Measurements from ENCODE around the gene TTLL8.

TTLL8 gene

GRCh38 chr22:50058061-50058905, at the start of gene TTLL8:
TSS of gene TTLL8 (minus strand) at chr22:50058298.
- H3K27me3 Mint-ChIP-seq, result peaks cover 73% of the 10 kb centered on the region
- H3K4me3 Mint-ChIP-seq, result peak within 1 kb of the TSS in 1 of 2 donors; percentile 5
- no peaks in the 10 kb centered on the region for H3K4me1 Mint-ChIP-seq
- no peak within 1 kb of the TSS for H3K27ac Mint-ChIP-seq
- ATAC-seq, result peak; percentile 49
- peaks cover 0 to 9% of the 10 kb centered on the region in 2 donors for H3K9me3 Mint-ChIP-seq
- DNase-seq, result no peak

- ATAC-seq (no peak), DNase-seq (no peak)
- Mint-ChIP-seq H3K27ac (no peak overlapping the region), H3K27me3 (peaks cover 8% of the 10 kb centered on the region), H3K9me3 (no peaks in the 10 kb centered on the region), H3K4me3 (no peak overlapping the region), H3K4me1 (peaks cover 36% of the 10 kb centered on the region)
Measured at GRCh38 chr22:50107529-50107928, 49.4 kb upstream of the TTLL8 start.

- Mint-ChIP-seq H3K4me3 (peak overlapping the region; percentile 71 to 73), H3K27me3 (peaks cover 20% of the 10 kb centered on the region), H3K27ac (peak overlapping the region in 1 of 2 donors; percentile 9), H3K4me1 (peaks cover 30% of the 10 kb centered on the region), H3K9me3 (no peaks in the 10 kb centered on the region)
- peak; percentile 82 for ATAC-seq
- no peak for DNase-seq
Measured at GRCh38 chr22:50105208-50106100, 47.4 kb upstream of the TTLL8 start.

- H3K27ac Mint-ChIP-seq, result no peak overlapping the region
- ATAC-seq (no peak), DNase-seq (no peak)
- no peaks in the 10 kb centered on the region for H3K9me3 Mint-ChIP-seq
- peaks cover 28% of the 10 kb centered on the region for H3K27me3 Mint-ChIP-seq
- peaks cover 30% of the 10 kb centered on the region for H3K4me1 Mint-ChIP-seq
- no peak overlapping the region for H3K4me3 Mint-ChIP-seq
Measured at GRCh38 chr22:50104141-50104544, 46.0 kb upstream of the TTLL8 start.

- Mint-ChIP-seq H3K27ac (no peak overlapping the region), H3K4me1 (peaks cover 30% of the 10 kb centered on the region), H3K27me3 (peaks cover 39% of the 10 kb centered on the region), H3K9me3 (no peaks in the 10 kb centered on the region), H3K4me3 (no peak overlapping the region)
- DNase-seq, result no peak
- ATAC-seq, result no peak
Measured at GRCh38 chr22:50102946-50103345, 44.8 kb upstream of the TTLL8 start.

- ATAC-seq, result no peak
- Mint-ChIP-seq H3K27me3 (peaks cover 46% of the 10 kb centered on the region), H3K27ac (peak overlapping the region in 1 of 2 donors; percentile 90), H3K4me3 (no peak overlapping the region), H3K9me3 (no peaks in the 10 kb centered on the region), H3K4me1 (peaks cover 30% of the 10 kb centered on the region)
- no peak for DNase-seq
Measured at GRCh38 chr22:50101870-50102565, 43.9 kb upstream of the TTLL8 start.

GRCh38 chr22:50098052-50098451, 40.0 kb upstream of the TTLL8 start:
- Mint-ChIP-seq H3K27me3 (peaks cover 65% of the 10 kb centered on the region), H3K9me3 (no peaks in the 10 kb centered on the region), H3K27ac (no peak overlapping the region), H3K4me1 (peaks cover 18% of the 10 kb centered on the region), H3K4me3 (no peak overlapping the region)
- no peak for DNase-seq
- ATAC-seq, result no peak

- H3K4me1 Mint-ChIP-seq, result no peaks in the 10 kb centered on the region
- DNase-seq (no peak), ATAC-seq (no peak)
- H3K27me3 Mint-ChIP-seq, result peaks cover 41% of the 10 kb centered on the region
- H3K27ac Mint-ChIP-seq, result no peak overlapping the region
- no peak overlapping the region for H3K4me3 Mint-ChIP-seq
- H3K9me3 Mint-ChIP-seq, result peaks cover 4 to 14% of the 10 kb centered on the region in 2 donors
Measured at GRCh38 chr22:50092342-50092741, 34.2 kb upstream of the TTLL8 start.

GRCh38 chr22:50091092-50091768, 33.1 kb upstream of the TTLL8 start:
- ATAC-seq (no peak), DNase-seq (no peak)
- Mint-ChIP-seq H3K27me3 (peaks cover 37% of the 10 kb centered on the region), H3K27ac (no peak overlapping the region), H3K4me3 (no peak overlapping the region), H3K4me1 (no peaks in the 10 kb centered on the region), H3K9me3 (peaks cover 4 to 14% of the 10 kb centered on the region in 2 donors)

- no peaks in the 10 kb centered on the region for H3K4me1 Mint-ChIP-seq
- H3K27me3 Mint-ChIP-seq, result peaks cover 32% of the 10 kb centered on the region
- no peak overlapping the region for H3K27ac Mint-ChIP-seq
- ATAC-seq (no peak), DNase-seq (no peak)
- no peak overlapping the region for H3K4me3 Mint-ChIP-seq
- peaks cover 4 to 14% of the 10 kb centered on the region in 2 donors for H3K9me3 Mint-ChIP-seq
Measured at GRCh38 chr22:50090412-50090714, 32.3 kb upstream of the TTLL8 start.

- no peak for DNase-seq
- Mint-ChIP-seq H3K4me3 (no peak within 1 kb of the TSS), H3K9me3 (peaks cover 4 to 14% of the 10 kb centered on the region in 2 donors), H3K4me1 (no peaks in the 10 kb centered on the region), H3K27ac (no peak within 1 kb of the TSS), H3K27me3 (peaks cover 27% of the 10 kb centered on the region)
- no peak for ATAC-seq
Measured at GRCh38 chr22:50089682-50090411, 31.7 kb upstream of the TTLL8 start, which contains the start of gene MOV10L1. TSS of gene MOV10L1 (plus strand) at chr22:50090006. CDS start at chr22:50090089, 83 bp downstream.

GRCh38 chr22:50089231-50089630, 31.1 kb upstream of the TTLL8 start:
- H3K27ac Mint-ChIP-seq, result no peak overlapping the region

GRCh38 chr22:50088096-50088495, 30.0 kb upstream of the TTLL8 start:
- Mint-ChIP-seq H3K4me3 (no peak overlapping the region), H3K4me1 (peaks cover 8% of the 10 kb centered on the region), H3K27me3 (peaks cover 26% of the 10 kb centered on the region), H3K27ac (no peak overlapping the region), H3K9me3 (peaks cover 4 to 14% of the 10 kb centered on the region in 2 donors)
- ATAC-seq (no peak), DNase-seq (no peak)

More at GRCh38 chr22:50089231-50089630, 31.1 kb upstream of the TTLL8 start:
- Mint-ChIP-seq H3K4me1 (no peaks in the 10 kb centered on the region), H3K27me3 (peaks cover 26% of the 10 kb centered on the region), H3K9me3 (peaks cover 4 to 14% of the 10 kb centered on the region in 2 donors), H3K4me3 (no peak overlapping the region)
- DNase-seq (no peak), ATAC-seq (no peak)

- no peak overlapping the region for H3K27ac Mint-ChIP-seq
- no peak overlapping the region for H3K4me3 Mint-ChIP-seq
- H3K9me3 Mint-ChIP-seq, result peaks cover 4 to 14% of the 10 kb centered on the region in 2 donors
- DNase-seq, result no peak
- H3K27me3 Mint-ChIP-seq, result peaks cover 26% of the 10 kb centered on the region
- no peak for ATAC-seq
- peaks cover 10% of the 10 kb centered on the region for H3K4me1 Mint-ChIP-seq
Measured at GRCh38 chr22:50087646-50088045, 29.5 kb upstream of the TTLL8 start.

All from stimulated activated naive CD8-positive, alpha-beta T cell treated with anti-CD3 and anti-CD28 coated beads, Interleukin-15, amount 100 ng/mL, for 72 hours (primary cell).